ENCODE measurements around the gene MAP3K2. TPM values are rescaled to one million over a fixed set of nuclear protein-coding genes. Genes with fewer than 3 reads are reported as not detected.

Gene MAP3K2
- total and polyA plus RNA-seq, 2 of the 8 experiments (the other 6 are each of a cell fraction or from before 2014, with no cell fraction given): 2.0 to 23.2 TPM

DNA sequence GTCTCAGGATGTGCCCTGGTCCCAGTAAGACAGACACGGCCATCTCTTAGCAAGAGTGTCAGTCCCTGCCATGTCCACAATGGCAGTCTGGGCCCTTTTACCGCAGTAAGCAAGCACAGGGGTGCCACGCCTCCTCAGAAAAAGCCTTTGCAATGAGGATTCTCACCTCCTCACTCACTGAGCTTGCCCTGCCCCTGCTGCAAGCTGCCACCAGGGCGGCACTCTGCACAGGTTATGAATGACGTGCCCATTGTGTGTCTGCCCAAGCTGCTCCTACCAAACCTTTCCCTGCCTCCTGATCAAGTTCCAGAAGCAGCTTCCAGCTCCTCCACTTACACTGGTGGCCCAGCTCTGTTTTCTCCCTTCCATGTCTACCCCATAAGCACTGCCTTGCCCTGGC is 117.1 kb downstream of the MAP3K2 start:
- H2BK120ac ChIP-seq (replicated peaks; ENCODE audit: low read depth, low read length): no peak overlapping the region
- no peak overlapping the region for H2BK20ac ChIP-seq (ENCODE audit: low read length)
- no peak for FAIRE-seq
- H3K18ac ChIP-seq (ENCODE audit: extremely low read depth, low read length): no peak overlapping the region
- POLR2A ChIA-PET (ENCODE audit: partially characterized antibody): interaction anchor here (0.6 to 1.9 kb wide), 6 partner anchors 10 to 57 kb away, joined by 3 to 8 read pairs (median 4); partner anchors contain the start of gene ERCC3
- no peak overlapping the region for H4K5ac ChIP-seq (ENCODE audit: insufficient read length, low read depth, low read length)
- TF ChIP-seq CTCF (IDR thresholded peaks at IDR 0.05; ENCODE audit: control extremely low read depth in 1 of 3, insufficient read depth in 1 of 3, low read depth in 1 of 3, low read length in 3 of 3): peak in 2 of 3 experiments; percentile 44 to 54; a peak in 2 of 4 replicates
- TF ChIP-seq ATF3 (IDR thresholded peaks at IDR 0.05; ENCODE audit: insufficient read depth, low read depth, low read length): no peak
- peak in 1 of 2 experiments; percentile 5; a peak in 1 of 4 replicates for TF ChIP-seq RAD21 (IDR thresholded peaks at IDR 0.05 in 1 of 2, conservative IDR thresholded peaks at IDR 0.05 in 1 of 2; ENCODE audit: low read depth in 2 of 2, low read length in 2 of 2)
- H3K4ac ChIP-seq (replicated peaks; ENCODE audit: insufficient read length, low read depth, low read length): no peak overlapping the region
- H2BK15ac ChIP-seq (ENCODE audit: low read length): no peak overlapping the region
- H3K79me2 ChIP-seq (ENCODE audit: control insufficient read depth in 1 of 2, insufficient read depth in 2 of 2, low read length in 2 of 2): no peaks in the 10 kb centered on the region
- no peak overlapping the region for H3K4me3 ChIP-seq (ENCODE audit: extremely low read depth in 1 of 4, insufficient read depth in 2 of 4, low read depth in 3 of 4, low read length in 4 of 4)
- H3K9ac ChIP-seq (replicated peaks in 1 of 4; ENCODE audit: extremely low read depth in 1 of 4, low read depth in 3 of 4, low read length in 3 of 4): no peak overlapping the region
- H2BK5ac ChIP-seq (ENCODE audit: low read depth, low read length): no peak overlapping the region
- no peak overlapping the region for H4K8ac ChIP-seq (ENCODE audit: extremely low read depth, insufficient read depth, low read length)
- DNase-seq (ENCODE audit: low read depth in 1 of 2, low spot score in 2 of 2): no peak
- peaks cover 1 to 2% of the 10 kb centered on the region in 2 experiments for H4K20me1 ChIP-seq (replicated peaks in 1 of 2; ENCODE audit: control insufficient read depth in 1 of 2, insufficient read depth in 2 of 2, low read length in 2 of 2)
- no peak overlapping the region for H3K23ac ChIP-seq (ENCODE audit: insufficient read length)
- H3K27me3 ChIP-seq (replicated peaks in 1 of 4; ENCODE audit: control insufficient read depth in 3 of 4, extremely low read depth in 1 of 4, insufficient read depth in 3 of 4, low read length in 3 of 4): no peaks in the 10 kb centered on the region
- no peak overlapping the region for H3K14ac ChIP-seq (ENCODE audit: insufficient read length)
- WGBS, 2 experiments (ENCODE audit: extremely low coverage in 1 of 2, insufficient coverage in 1 of 2, insufficient read length in 1 of 2, insufficient replicate concordance in 2 of 2, low coverage in 1 of 2, low lambda C conversion rate in 2 of 2, missing lambda C conversion rate in 1 of 2): 88% methylated on average over 5 of the region's 5 CpGs; no CpG with 5 or more reads in 1 of the 2 experiments
- H3K27ac ChIP-seq (ENCODE audit: low read depth, low read length): no peak overlapping the region
- H3K23me2 ChIP-seq (ENCODE audit: low read depth, low read length): no peaks in the 10 kb centered on the region
- H3K56ac ChIP-seq (replicated peaks; ENCODE audit: insufficient read length, low read depth, low read length): no peak overlapping the region
- H3K36me3 ChIP-seq (ENCODE audit: control insufficient read depth in 2 of 4, insufficient read depth in 4 of 4, low read length in 3 of 4): peaks cover 24 to 68% (median 53%) of the 10 kb centered on the region in 4 experiments
- peaks cover 0 to 2% of the 10 kb centered on the region in 2 experiments; a peak in 1 of 4 replicates for H3K9me3 ChIP-seq (ENCODE audit: insufficient read depth in 2 of 2, low read depth in 1 of 2, low read length in 1 of 2)
- no peak overlapping the region for H4K91ac ChIP-seq (replicated peaks; ENCODE audit: insufficient read length, low read length)
- CTCF ChIA-PET (ENCODE audit: partially characterized antibody): interaction anchor here (0.6 to 2.1 kb wide), 12 partner anchors 10 to 255 kb away, joined by 3 to 13 read pairs (median 4); partner anchors contain the start of gene ERCC3
- H2AK5ac ChIP-seq (ENCODE audit: low read depth, low read length): no peak overlapping the region
- no peak overlapping the region for H2AFZ ChIP-seq (ENCODE audit: low read length)
- no peaks in the 10 kb centered on the region for H3K4me1 ChIP-seq (replicated peaks in 1 of 4; ENCODE audit: control insufficient read depth in 3 of 4, insufficient read depth in 4 of 4, low read length in 3 of 4)
- H3K79me1 ChIP-seq (ENCODE audit: low read depth, low read length): peaks cover 5% of the 10 kb centered on the region; the same call in 1 of the 2 replicates
- H2BK12ac ChIP-seq (ENCODE audit: low read depth, low read length): no peak overlapping the region
- H3K4me2 ChIP-seq (ENCODE audit: insufficient read depth in 1 of 2, low read depth in 2 of 2, low read length in 2 of 2): no peak overlapping the region
